ENCODE measurements around the gene RABL6. TPM values are rescaled to one million over a fixed set of nuclear protein-coding genes. Genes with fewer than 3 reads are reported as not detected.
A peak's percentile ranks its signal among the peaks of the same experiment; 100 is the strongest.

RABL6 gene
- total RNA-seq, 1 donor from 2014 or later: 62.2 TPM

DNA sequence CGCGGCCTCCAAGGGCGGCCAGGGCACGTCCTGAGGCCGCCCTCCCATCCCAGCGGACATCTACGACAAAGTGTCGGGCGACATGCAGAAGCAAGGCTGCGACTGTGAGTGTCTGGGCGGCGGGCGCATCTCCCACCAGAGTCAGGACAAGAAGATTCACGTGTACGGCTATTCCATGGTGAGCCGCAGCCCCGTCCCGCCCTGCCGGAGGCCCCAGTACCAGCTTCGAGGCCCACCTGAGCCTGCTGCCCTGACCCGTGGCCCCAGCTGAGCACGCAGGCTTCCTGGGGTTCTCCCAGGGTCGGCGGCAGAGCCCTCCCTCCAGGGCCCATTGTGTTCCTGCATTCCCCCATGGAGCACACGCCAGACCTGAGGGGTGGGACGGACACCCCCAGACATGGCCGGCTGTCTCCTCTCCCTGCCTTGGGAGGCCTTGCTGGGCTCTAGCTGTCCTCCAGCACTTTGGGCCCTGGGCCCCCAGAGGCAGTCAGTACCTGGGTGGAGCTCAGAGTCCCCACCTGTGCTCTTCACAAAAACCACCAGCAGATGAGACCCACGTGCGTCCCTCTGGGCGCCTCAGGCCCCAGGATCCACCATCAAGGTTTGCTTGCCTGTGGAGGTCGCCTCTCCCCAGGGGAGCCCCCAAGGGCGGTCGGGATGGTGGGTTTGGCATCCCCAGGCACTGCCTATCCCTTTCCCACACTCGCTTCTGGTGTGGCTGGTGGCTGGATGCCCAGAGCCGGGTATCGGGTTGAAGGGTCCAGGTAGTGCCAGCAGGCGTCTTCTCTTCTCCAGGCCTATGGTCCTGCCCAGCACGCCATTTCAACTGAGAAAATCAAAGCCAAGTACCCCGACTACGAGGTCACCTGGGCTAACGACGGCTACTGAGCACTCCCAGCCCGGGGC is 42.5 kb downstream of the RABL6 start:
- Histone ChIP-seq H3K4me1 (peaks cover 27% of the 10 kb centered on the region), H3K4me3 (peak overlapping the region; percentile 94), H3K36me3 (peaks cover 16% of the 10 kb centered on the region), H3K27me3 (ENCODE audit: low read depth) (peaks cover 13% of the 10 kb centered on the region), H3K9me3 (no peaks in the 10 kb centered on the region), H3K27ac (peak overlapping the region; percentile 86)
- DNase-seq (no peak), ATAC-seq (no peak)
- intact Hi-C loops (cut with DNase I): no loop called here
- no peak for TF ChIP-seq CTCF (IDR thresholded peaks at IDR 0.05)

DNA sequence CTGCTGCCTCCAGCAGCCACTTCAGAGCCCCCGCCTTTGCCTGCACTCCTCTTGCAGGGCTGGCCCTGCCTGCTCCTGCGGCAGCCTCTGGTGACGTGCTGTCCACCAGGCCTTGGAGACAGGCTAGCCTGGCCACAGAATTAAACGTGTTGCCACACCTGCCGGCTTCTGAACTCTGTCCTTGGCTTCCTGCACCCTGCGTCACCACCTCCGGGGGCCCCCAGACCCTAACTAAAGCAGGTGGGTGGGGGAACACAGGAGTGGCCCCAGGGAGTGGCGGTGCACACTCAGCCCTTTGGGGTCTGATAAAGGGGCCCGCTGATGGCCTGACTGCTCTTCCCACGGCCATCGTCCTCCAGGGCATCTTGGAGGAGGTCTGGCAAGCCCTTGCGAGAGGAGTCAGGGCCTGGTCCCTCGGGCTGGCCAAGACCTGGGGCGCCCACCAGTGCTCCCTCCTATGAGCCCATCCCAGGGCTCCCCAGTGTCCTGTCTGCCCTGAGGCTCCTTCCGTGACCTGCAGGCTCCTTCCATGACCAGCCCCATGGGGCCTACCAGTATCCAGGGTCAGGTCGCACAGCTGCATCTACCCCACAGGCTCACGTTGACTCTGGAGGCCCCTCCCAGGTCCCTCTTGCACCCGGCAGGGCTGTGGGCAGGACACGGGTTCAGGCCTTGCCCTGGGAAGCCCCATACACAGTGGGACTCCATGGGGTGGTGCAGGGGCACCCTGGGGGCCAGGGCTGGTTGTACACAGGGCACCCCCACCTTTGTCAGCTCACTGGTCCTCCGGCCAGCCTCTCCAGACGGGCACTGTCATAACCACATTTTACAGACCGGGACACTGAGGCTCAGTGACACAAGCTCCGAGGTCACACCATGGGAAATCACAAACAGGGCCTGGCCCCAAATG is 43.4 kb downstream of the RABL6 start:
- no peak for TF ChIP-seq CTCF (IDR thresholded peaks at IDR 0.05)
- intact Hi-C loops (cut with DNase I): no loop called here
- H3K4me1 ChIP-seq: peaks cover 27% of the 10 kb centered on the region

DNA sequence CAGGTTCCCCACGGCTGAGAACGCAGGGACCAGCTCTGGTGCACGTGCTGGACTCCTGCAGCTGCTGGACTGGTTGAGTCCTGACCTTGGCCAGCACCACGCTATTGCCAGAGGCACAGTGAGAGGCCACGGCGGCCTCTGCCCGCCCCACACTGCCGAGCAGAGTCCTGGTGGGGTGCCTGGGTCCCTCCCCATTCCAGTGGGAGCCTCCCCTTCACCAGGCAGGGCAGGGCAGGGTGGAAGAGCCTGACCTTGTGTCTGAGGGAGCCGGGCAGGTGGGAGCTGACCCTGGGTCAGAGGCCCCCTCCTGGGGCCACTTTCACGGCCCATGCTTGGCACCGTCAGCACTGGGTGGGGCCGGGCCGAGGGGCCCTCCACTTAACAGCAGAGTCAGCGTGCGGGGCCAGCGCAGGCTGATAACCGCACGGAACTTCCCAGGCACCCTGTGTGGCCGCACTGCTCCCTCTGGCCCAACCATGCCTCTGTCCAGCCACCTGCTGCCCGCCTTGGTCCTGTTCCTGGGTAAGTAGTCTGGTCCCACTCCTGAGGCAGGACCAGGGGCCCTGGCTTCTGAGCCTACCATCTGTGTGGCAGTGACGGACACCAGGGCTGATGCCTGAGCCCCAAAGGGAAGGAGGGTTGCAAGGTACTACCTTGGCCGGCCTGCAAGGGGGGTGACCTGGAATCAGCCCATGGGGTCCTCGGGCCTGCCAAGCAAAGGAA is 44.4 kb downstream of the RABL6 start, which contains the start of gene MAMDC4:
MAMDC4 (plus strand) TSS at position 406 of the 723 bp plus-strand sequence; CDS start at position 477, 71 bp downstream.
- peaks cover 25% of the 10 kb centered on the region for H3K4me1 ChIP-seq

More for the DNA sequence above, 43.4 kb downstream of the RABL6 start:
- no peaks in the 10 kb centered on the region for H3K9me3 ChIP-seq
- peaks cover 16% of the 10 kb centered on the region for H3K36me3 ChIP-seq
- H3K4me3 ChIP-seq: no peak overlapping the region
- H3K27me3 ChIP-seq (ENCODE audit: low read depth): peaks cover 5% of the 10 kb centered on the region
- no peak overlapping the region for H3K27ac ChIP-seq
- DNase-seq (no peak), ATAC-seq (no peak)

GRCh38 chr9:136852664-136853595 is 45.2 kb downstream of the RABL6 start:
- DNase-seq (no peak), ATAC-seq (no peak)
- Histone ChIP-seq H3K9me3 (no peaks in the 10 kb centered on the region), H3K27me3 (ENCODE audit: low read depth) (no peaks in the 10 kb centered on the region), H3K36me3 (peaks cover 16% of the 10 kb centered on the region), H3K27ac (no peak overlapping the region), H3K4me3 (no peak overlapping the region), H3K4me1 (peaks cover 19% of the 10 kb centered on the region)
- intact Hi-C loops (cut with DNase I): no loop called here
- no peak for TF ChIP-seq CTCF (IDR thresholded peaks at IDR 0.05)

More for the DNA sequence above, 44.4 kb downstream of the RABL6 start, which contains the start of gene MAMDC4:
- H3K36me3 ChIP-seq: peaks cover 16% of the 10 kb centered on the region
- no peak within 1 kb of the TSS for H3K27ac ChIP-seq
- H3K4me3 ChIP-seq: no peak within 1 kb of the TSS
- intact Hi-C loops (cut with DNase I): no loop called here
- no peaks in the 10 kb centered on the region for H3K27me3 ChIP-seq (ENCODE audit: low read depth)
- DNase-seq: no peak
- H3K9me3 ChIP-seq: no peaks in the 10 kb centered on the region
- no peak for TF ChIP-seq CTCF (IDR thresholded peaks at IDR 0.05)
- no peak for ATAC-seq
